Renal cortex interstitium (tissue), 11 donors: Measurements from ENCODE around the gene FAF1. TPM values are rescaled to one million over a fixed set of nuclear protein-coding genes. Genes with fewer than 3 reads are reported as not detected.
A peak's percentile ranks its signal among the peaks of the same experiment; 100 is the strongest.

Experiments
- DNase-seq, 11 donors: peaks; one replicate each; pipeline ENCODE4 v3.0.0-alpha.2; 2013; ENCODE audit warnings: low read depth in 9 of 11, low spot score in 4 of 11; ENCODE audit errors: extremely low read depth in 1 of 11
- polyA plus RNA-seq, 3 donors: library from polyadenylated mRNA; unstranded; fragments of 120-200 nt; gene quantifications; one replicate each; pipeline ENCODE4 v1.2.1, GENCODE V29; 2013; ENCODE audit not compliant: insufficient read length in 3 of 3

The FAF1 gene
- polyA plus RNA-seq, 3 donors, result 52.6 to 71.8 (median 65.6) TPM

GRCh38 chr1:50637460-50637859, 322.6 kb downstream of the FAF1 start:
- no peak for DNase-seq

GRCh38 chr1:50634251-50634650, 325.8 kb downstream of the FAF1 start:
- DNase-seq, result no peak

DNA sequence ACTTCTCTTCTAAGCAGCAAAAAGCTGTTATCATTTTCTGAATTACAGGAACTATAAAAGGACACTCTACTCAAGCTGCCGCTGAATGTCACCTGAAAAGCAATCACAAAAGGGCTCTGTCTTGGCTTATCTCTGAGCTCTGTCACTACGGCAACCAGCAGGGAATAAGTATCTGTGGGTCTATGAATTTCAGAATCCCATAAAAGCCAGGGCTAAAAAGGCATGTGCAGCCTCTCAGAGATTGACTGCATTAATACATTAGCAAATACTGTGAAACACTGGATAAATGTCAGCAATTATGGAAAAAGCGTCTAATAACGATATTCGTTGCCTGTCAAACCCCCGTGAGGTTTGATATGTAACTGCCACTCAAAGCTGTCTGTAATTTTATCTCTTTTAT, 326.6 kb downstream of the FAF1 start:
- DNase-seq, result no peak

- no peak for DNase-seq
Measured at GRCh38 chr1:50631161-50631560, 328.9 kb downstream of the FAF1 start.

GRCh38 chr1:50622259-50622658, 337.8 kb downstream of the FAF1 start:
- no peak for DNase-seq

- DNase-seq, result no peak
Measured at GRCh38 chr1:50620680-50621329, 339.3 kb downstream of the FAF1 start.

DNA sequence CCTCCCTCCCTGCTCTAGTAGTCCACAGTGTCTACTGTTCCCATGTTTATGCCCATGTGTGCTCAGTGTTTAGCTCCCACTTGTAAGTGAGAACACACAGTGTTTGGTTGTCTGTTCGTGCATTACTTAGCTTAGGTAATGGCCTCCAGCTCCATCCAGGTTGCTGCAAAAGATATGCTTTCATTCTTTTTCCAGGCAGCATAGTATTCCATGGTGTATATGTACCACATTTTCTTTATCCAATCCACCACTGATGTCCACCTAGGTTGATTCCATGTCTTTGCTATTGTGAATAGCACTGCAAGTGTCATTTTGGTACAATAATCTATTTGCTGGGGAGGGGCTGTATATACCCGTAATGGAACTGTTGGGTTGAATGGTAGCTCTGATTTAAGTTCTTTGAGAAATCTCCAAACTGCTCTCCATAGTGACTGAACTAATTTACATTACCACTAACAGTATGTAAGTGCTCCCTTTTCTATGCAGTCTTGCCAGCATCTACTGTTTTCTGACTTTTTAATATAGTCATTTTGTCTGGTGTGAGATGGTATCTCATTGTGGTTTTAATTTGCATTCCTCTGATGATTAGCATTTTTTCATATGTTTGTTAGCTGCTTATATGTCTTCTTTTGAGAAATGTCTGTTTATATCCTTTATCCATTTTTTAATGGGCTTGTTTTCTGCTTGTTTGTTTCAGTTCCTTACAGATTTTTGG, 344.9 kb downstream of the FAF1 start:
- DNase-seq, result no peak

DNA sequence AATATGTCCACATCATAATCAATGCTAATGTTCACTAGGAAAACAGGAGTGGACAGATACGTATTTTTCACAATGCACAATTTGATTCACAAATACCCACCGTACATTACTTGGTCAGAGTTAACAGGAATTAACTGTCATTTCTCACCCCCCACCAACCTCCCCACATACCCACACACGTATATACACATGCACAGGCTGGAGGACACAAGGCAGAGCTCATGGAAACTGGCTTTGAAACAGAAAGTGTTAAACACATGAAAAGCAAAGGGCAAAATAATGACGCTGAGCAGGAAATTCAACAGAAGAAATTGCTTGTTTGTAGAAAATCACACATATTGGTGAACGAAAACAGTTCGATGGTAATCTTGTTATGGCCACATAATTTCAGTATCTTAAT, 348.4 kb downstream of the FAF1 start:
- DNase-seq, result no peak

- peak in 2 of 11 donors; percentile 10 to 13 for DNase-seq
Measured at GRCh38 chr1:50610563-50610962, 349.5 kb downstream of the FAF1 start.

DNA sequence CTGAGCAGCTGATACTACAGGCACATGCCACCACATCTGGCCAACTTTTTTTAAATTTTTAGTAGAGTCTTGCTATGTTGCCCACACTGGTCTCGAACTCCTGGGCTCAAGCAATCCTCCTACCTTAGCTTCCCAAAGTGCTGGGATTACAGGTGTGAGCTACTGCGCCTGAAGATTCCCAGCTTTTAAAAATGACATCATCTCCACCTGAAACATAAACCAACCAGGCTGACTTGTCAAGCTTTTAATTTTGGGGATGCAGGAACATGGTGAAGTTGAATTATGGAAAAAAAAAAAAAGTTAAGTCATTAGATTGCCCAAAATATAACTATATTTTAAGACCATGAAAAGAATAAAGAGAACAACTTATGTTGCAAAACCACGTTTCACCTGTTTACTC, 350.6 kb downstream of the FAF1 start:
- no peak for DNase-seq

DNA sequence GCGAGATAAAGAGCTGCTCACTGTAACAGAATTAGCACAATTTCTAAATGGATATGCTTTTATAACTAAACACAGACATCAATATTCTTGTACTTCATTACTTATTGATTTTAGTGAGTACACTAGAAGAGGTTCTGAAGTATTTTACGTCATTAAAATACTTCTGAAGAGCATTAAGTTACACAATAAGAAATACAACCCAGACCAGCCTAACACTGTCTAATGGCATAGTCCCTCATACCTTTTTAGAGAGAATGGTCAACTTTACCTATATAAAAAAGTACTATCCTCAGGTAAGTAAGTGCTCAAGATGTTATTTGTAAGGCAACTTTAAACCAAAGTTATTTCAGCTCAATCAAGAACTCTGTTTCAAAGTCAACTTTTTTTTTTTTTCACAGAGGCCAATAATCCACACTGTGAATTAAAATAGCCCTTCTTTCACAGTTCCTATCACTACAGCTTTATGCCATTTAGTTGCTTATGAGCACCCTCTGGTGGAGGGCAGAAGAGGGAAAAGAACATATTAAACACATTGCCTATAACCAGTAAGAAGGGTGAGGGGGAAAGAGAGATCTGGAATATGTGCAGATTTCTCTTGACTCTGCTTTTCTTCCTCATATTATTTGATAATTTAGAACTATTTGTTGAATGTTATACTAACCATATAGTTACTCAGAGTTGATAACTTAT, 354.7 kb downstream of the FAF1 start:
- DNase-seq, result no peak

GRCh38 chr1:50604580-50604979, 355.5 kb downstream of the FAF1 start:
- no peak for DNase-seq

DNA sequence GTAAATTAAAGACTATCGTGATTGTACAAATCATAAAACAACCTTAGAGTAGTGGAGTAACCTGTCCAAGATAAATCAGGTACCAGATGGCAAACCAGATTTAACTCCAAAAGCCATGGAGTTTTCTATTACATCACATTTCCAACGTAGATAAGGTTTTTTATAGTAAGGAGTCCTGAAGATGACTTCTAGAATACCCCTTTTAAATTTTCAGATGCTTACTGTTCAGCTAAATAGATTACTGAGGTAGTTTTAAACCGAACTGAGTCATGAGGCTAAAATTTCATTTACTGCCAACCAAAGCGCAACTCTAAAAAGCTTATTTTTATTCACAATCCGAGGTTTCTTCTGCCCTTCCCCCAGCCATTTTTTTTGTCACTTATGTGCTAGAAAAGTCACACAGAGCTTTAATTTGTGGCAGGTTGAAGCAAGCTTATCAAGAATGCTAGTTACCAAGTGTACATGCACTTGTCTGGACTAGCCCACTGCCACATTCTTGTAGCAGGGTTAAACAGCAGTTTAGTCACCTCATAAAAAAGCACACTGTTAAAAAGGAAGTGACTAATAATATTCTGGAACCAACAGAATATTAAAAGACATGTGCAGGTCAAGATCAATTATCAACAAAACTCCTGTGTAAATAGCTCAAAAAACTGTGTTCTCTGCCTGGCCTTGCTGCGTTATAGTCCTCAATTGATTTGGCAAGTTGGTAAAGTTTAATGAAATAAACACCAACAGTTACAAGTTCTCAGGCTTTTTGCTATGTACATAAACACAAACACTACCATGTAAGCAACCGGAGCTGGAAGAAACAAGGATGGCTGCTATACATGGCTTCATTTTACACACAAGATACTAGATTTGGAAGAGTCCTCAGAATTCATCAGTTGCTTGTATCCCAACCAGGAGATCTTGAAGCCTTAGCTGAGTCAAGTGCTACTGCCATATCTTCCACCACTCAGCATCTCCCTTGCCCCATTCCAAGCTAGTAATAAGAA, 356.5 kb downstream of the FAF1 start:
- DNase-seq, result no peak

DNA sequence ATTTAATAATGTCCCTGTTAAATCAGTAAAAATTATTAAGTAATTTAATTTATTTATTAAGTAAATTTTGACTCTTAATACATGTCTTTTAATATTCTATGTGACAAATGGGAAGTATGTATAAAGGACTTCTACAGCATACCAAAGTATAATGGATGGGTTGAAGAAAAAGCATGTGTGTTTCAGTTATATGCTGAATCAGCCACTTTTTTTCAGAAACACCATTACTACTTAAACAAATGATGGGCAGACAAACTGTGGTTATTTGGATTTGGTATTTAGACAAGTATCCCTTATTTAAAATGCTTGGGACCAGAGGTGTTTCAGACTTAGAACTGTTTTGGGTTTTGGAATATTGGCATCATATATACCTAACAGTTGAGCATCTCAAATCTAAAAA, 360.5 kb downstream of the FAF1 start:
- DNase-seq, result no peak

- no peak for DNase-seq
Measured at GRCh38 chr1:50595874-50596273, 364.2 kb downstream of the FAF1 start.

DNA sequence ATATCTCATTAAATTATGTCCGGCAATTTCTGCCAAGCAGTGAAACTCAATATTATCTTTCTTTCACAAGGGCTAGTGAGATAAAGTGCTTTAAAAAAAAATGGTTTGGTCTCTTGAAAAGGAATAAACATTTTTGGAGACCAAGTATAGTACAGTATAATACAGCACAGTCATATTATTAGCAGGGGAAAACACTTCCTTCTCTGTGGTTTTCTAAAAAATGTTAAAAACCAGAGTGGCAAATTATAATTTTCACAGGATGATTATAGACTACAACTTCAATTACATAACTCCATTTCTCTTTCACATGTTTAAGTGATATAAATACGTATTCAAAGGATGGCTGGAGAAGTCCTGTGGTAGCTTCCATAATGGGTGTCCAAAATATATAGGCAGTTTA, 366.6 kb downstream of the FAF1 start:
- no peak for DNase-seq

- DNase-seq, result no peak
Measured at GRCh38 chr1:50591598-50591997, 368.5 kb downstream of the FAF1 start.

DNA sequence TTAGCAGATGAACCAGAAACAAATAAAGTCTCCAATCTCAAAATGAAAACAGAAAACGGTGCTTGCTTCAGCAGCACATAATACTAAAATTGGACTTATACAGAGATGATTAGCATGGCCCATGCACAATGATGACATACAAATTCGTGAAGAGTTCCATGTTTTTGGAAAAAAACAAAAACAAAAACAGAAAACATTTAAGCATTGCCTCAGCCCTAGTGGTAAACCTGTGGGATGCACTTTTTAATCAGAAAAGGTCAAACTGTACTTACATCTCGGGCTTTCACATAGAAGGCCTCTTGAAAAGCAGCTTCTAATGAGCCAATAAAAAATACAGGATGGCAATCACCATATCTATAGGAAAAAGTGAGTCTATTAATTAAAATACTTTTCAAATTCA, 377.7 kb downstream of the FAF1 start:
- DNase-seq, result no peak

- no peak for DNase-seq
Measured at GRCh38 chr1:50570066-50570468, 390.0 kb downstream of the FAF1 start.
